CD8-positive, alpha-beta memory T cell (primary cell): ENCODE results near the gene ALDH3A1. TPM values are rescaled to one million over a fixed set of nuclear protein-coding genes. Genes with fewer than 3 reads are reported as not detected.

Source experiments
- CTCF ChIA-PET: fragments of 350-600 bp; sonication (Branson Sonifier 250); formaldehyde crosslinking; loops from one replicate; lab custom pipeline; 2021; ENCODE audit warnings: antibody characterized with exemption; lab: Charles Lee
- POLR2A ChIA-PET: fragments of 350-600 bp; sonication (Branson Sonifier 250); formaldehyde crosslinking; loops from one replicate; lab custom pipeline; 2021; ENCODE audit warnings: antibody characterized with exemption; lab: Charles Lee
- DNase-seq, 5 donors: peaks; one replicate each; pipeline versions ENCODE4 v3.0.0 to v3.0.0-alpha.2; 2020 to 2022; ENCODE audit warnings: mixed read lengths in 1 of 5
- H3K27ac ChIP-seq: one replicate; pipeline ENCODE4 v1.7.0; 2013; ENCODE audit warnings: low read depth, mild to moderate bottlenecking, low read length, moderate library complexity
- H3K27me3 ChIP-seq: 2 replicates; pipeline ENCODE4 v1.7.0; 2013; ENCODE audit warnings: low read length, mild to moderate bottlenecking; ENCODE audit not compliant: insufficient read depth, poor library complexity, severe bottlenecking
- H3K36me3 ChIP-seq: 2 replicates; pipeline ENCODE4 v1.7.0; 2013; ENCODE audit warnings: mild to moderate bottlenecking, low read length, moderate library complexity; ENCODE audit not compliant: insufficient read depth
- H3K4me1 ChIP-seq: 2 replicates; pipeline ENCODE4 v1.7.0; 2013; ENCODE audit warnings: mild to moderate bottlenecking, low read length, moderate library complexity; ENCODE audit not compliant: insufficient read depth
- H3K4me3 ChIP-seq: 2 replicates; pipeline ENCODE4 v1.7.0; 2013; ENCODE audit warnings: mild to moderate bottlenecking, low read length
- H3K9me3 ChIP-seq: 2 replicates; pipeline ENCODE4 v1.7.0; 2013; ENCODE audit warnings: mild to moderate bottlenecking, low read length
- H3K27ac Mint-ChIP-seq, 8 donors: one replicate each; pipeline ENCODE4 v1.8.0; 2020 to 2021; ENCODE audit warnings: mixed read lengths in 8 of 8, mild to moderate bottlenecking in 6 of 8, inconsistent platforms in 3 of 8, moderate library complexity in 3 of 8
- H3K27me3 Mint-ChIP-seq, 2 donors: one replicate each; pipeline ENCODE4 v1.8.0; 2020 to 2021; ENCODE audit warnings: mixed read lengths in 2 of 2, mild to moderate bottlenecking in 1 of 2, moderate library complexity in 1 of 2
- H3K36me3 Mint-ChIP-seq, 3 donors: one replicate each; pipeline ENCODE4 v1.8.0; 2020 to 2021; ENCODE audit warnings: mixed read lengths in 3 of 3, inconsistent platforms in 1 of 3, mild to moderate bottlenecking in 1 of 3
- H3K4me1 Mint-ChIP-seq, 3 donors: one replicate each; pipeline ENCODE4 v1.8.0; 2020 to 2021; ENCODE audit warnings: mixed read lengths in 3 of 3, inconsistent platforms in 1 of 3, mild to moderate bottlenecking in 1 of 3
- H3K4me3 Mint-ChIP-seq, 7 donors: one replicate each; pipeline ENCODE4 v1.8.0; 2020 to 2021; ENCODE audit warnings: mixed read lengths in 7 of 7, mild to moderate bottlenecking in 6 of 7, moderate library complexity in 4 of 7, inconsistent platforms in 2 of 7
- H3K9me3 Mint-ChIP-seq, 5 donors: one replicate each; pipeline ENCODE4 v1.8.0; 2020 to 2022; ENCODE audit warnings: mixed read lengths in 5 of 5, mild to moderate bottlenecking in 3 of 5, moderate library complexity in 2 of 5, inconsistent platforms in 1 of 5
- polyA plus RNA-seq: library from polyadenylated mRNA; unstranded; fragments of 300-500 nt; fragmentation: Illumina TruSeq; gene quantifications from one replicate; pipeline ENCODE4 v1.2.3, GENCODE V29; 2021
- total RNA-seq, 2 experiments: library from RNA; stranded (reverse); gene quantifications; one replicate each; pipeline ENCODE4 v1.2.3, GENCODE V29; 2021

ALDH3A1 gene
- total and polyA plus RNA-seq, 3 experiments from 2014 or later, result 0.32 TPM; not detected in 2

GRCh38 chr17:19750020-19750572 lies 2.0 kb upstream of the ALDH3A1 start:
- no peak for DNase-seq
- H3K36me3 Mint-ChIP-seq, result peaks cover 0 to 3% (median 0%) of the 10 kb centered on the region in 3 donors
- H3K27ac Mint-ChIP-seq, result no peak overlapping the region
- peaks cover 14 to 41% of the 10 kb centered on the region in 2 donors for H3K27me3 Mint-ChIP-seq
- H3K9me3 Mint-ChIP-seq, result no peaks in the 10 kb centered on the region
- Histone ChIP-seq H3K4me3 (no peak overlapping the region), H3K27me3 (no peaks in the 10 kb centered on the region), H3K4me1 (peaks cover 3% of the 10 kb centered on the region), H3K27ac (no peak overlapping the region), H3K9me3 (no peaks in the 10 kb centered on the region), H3K36me3 (no peaks in the 10 kb centered on the region)
- H3K4me1 Mint-ChIP-seq, result peaks cover 0 to 4% (median 0%) of the 10 kb centered on the region in 3 donors
- POLR2A ChIA-PET, result interaction anchor here (0.7 kb wide), 1 partner anchor 95 kb away, joined by 6 read pairs; no protein-coding TSS in a partner anchor
- no peak overlapping the region for H3K4me3 Mint-ChIP-seq
- CTCF ChIA-PET, result no interaction called here

GRCh38 chr17:19748807-19749193 lies 702 bp upstream of the ALDH3A1 start:
- POLR2A ChIA-PET, result no interaction called here
- Mint-ChIP-seq H3K27ac (no peak overlapping the region), H3K36me3 (peaks cover 0 to 3% (median 0%) of the 10 kb centered on the region in 3 donors), H3K27me3 (peaks cover 11 to 33% of the 10 kb centered on the region in 2 donors), H3K4me1 (peaks cover 0 to 10% (median 0%) of the 10 kb centered on the region in 3 donors), H3K9me3 (no peaks in the 10 kb centered on the region), H3K4me3 (no peak overlapping the region)
- CTCF ChIA-PET, result no interaction called here
- no peak overlapping the region for H3K27ac ChIP-seq
- H3K4me3 ChIP-seq, result no peak overlapping the region
- H3K4me1 ChIP-seq, result peaks cover 4% of the 10 kb centered on the region
- no peak for DNase-seq
- H3K27me3 ChIP-seq, result no peaks in the 10 kb centered on the region
- H3K9me3 ChIP-seq, result no peaks in the 10 kb centered on the region
- H3K36me3 ChIP-seq, result no peaks in the 10 kb centered on the region

GRCh38 chr17:19747159-19747719 lies 859 bp downstream of the ALDH3A1 start:
- H3K4me1 Mint-ChIP-seq, result peaks cover 0 to 10% (median 0%) of the 10 kb centered on the region in 3 donors
- Histone ChIP-seq H3K27ac (no peak overlapping the region), H3K36me3 (no peaks in the 10 kb centered on the region), H3K4me3 (no peak overlapping the region), H3K27me3 (no peaks in the 10 kb centered on the region), H3K9me3 (no peaks in the 10 kb centered on the region), H3K4me1 (peaks cover 4% of the 10 kb centered on the region)
- no peak for DNase-seq
- H3K27me3 Mint-ChIP-seq, result peaks cover 8 to 22% of the 10 kb centered on the region in 2 donors
- H3K36me3 Mint-ChIP-seq, result peaks cover 0 to 3% (median 0%) of the 10 kb centered on the region in 3 donors
- H3K4me3 Mint-ChIP-seq, result peak overlapping the region in 1 of 7 donors; percentile 43
- ChIA-PET POLR2A (no interaction called here), CTCF (interaction anchor here (2.8 kb wide), 1 partner anchor 20 kb away, joined by 19 read pairs; no protein-coding TSS in a partner anchor)
- no peak overlapping the region for H3K27ac Mint-ChIP-seq
- no peaks in the 10 kb centered on the region for H3K9me3 Mint-ChIP-seq

GRCh38 chr17:19746517-19746916 lies 1.6 kb downstream of the ALDH3A1 start:
- CTCF ChIA-PET, result interaction anchor here (2.8 kb wide), 1 partner anchor 19 kb away, joined by 19 read pairs; no protein-coding TSS in a partner anchor

DNA sequence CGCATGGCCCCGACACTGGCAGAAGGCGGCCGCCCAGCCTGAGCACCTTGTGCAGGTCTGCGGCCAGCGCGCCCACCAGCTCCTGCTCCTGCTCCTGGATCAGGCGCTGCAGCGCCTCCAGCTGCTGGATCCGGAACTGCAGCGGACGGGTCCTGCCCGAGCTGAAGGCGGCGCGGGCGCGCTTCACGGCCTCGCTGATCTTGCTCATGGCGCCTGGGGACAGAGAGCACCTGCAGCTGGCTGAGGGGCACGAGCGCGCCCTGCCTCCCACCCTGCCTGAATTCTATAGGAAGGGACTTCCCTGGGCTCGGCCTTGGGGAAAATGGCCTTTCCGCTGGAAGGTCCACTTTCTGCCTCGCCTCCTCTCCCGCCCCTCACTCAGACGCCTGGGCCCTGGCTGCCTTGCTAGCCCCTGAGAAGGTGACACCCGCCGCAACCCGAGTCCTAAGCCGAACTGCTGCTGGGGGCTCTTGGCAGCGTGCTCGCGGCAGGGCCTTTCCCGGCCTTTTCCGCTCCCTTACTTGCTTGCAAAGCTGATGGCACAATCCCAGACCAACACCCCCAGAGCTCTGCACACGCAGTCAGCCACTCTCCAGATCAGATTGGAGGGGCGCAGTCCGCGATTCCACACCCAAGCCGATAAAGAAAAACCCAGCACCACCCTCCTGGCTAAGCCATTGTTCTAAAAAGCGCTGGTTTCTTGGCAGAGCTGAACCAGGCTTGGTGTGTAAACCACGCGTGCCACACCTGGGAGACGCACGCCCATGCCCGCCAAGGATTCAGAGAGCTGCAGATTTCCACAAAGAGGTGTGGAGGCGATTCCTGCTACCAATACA lies 3.0 kb downstream of the ALDH3A1 start:
- Histone ChIP-seq H3K4me3 (no peak overlapping the region), H3K9me3 (no peaks in the 10 kb centered on the region), H3K27ac (no peak overlapping the region), H3K4me1 (peaks cover 4% of the 10 kb centered on the region), H3K27me3 (no peaks in the 10 kb centered on the region), H3K36me3 (no peaks in the 10 kb centered on the region)
- Mint-ChIP-seq H3K4me3 (peak overlapping the region; percentile 20 to 74 (median 61)), H3K4me1 (peaks cover 0 to 10% (median 0%) of the 10 kb centered on the region in 3 donors), H3K27ac (peak overlapping the region in 1 of 8 donors; percentile 54), H3K9me3 (no peaks in the 10 kb centered on the region), H3K27me3 (peaks cover 4 to 12% of the 10 kb centered on the region in 2 donors), H3K36me3 (peaks cover 0 to 3% (median 0%) of the 10 kb centered on the region in 3 donors)
- ChIA-PET POLR2A (interaction anchor here (1.0 kb wide), 1 partner anchor 97 kb away, joined by 3 read pairs; no protein-coding TSS in a partner anchor), CTCF (interaction anchor here (0.8 to 2.8 kb wide), 15 partner anchors 10 to 382 kb away, joined by 3 to 19 read pairs (median 5); partner anchors contain the start of genes ALDH3A2 and B9D1)
- peak; percentile 70 to 84 (median 71) for DNase-seq

More at GRCh38 chr17:19746517-19746916, 1.6 kb downstream of the ALDH3A1 start:
- no peaks in the 10 kb centered on the region for H3K9me3 Mint-ChIP-seq
- H3K4me3 Mint-ChIP-seq, result peak overlapping the region in 3 of 7 donors; percentile 24 to 43 (median 37)
- Histone ChIP-seq H3K27me3 (no peaks in the 10 kb centered on the region), H3K9me3 (no peaks in the 10 kb centered on the region), H3K36me3 (no peaks in the 10 kb centered on the region), H3K4me1 (peaks cover 4% of the 10 kb centered on the region), H3K27ac (no peak overlapping the region), H3K4me3 (no peak overlapping the region)
- H3K27me3 Mint-ChIP-seq, result peaks cover 8 to 20% of the 10 kb centered on the region in 2 donors
- H3K27ac Mint-ChIP-seq, result peak overlapping the region in 1 of 8 donors; percentile 56
- POLR2A ChIA-PET, result no interaction called here
- H3K4me1 Mint-ChIP-seq, result peaks cover 0 to 10% (median 0%) of the 10 kb centered on the region in 3 donors
- DNase-seq, result no peak
- peaks cover 0 to 3% (median 0%) of the 10 kb centered on the region in 3 donors for H3K36me3 Mint-ChIP-seq

DNA sequence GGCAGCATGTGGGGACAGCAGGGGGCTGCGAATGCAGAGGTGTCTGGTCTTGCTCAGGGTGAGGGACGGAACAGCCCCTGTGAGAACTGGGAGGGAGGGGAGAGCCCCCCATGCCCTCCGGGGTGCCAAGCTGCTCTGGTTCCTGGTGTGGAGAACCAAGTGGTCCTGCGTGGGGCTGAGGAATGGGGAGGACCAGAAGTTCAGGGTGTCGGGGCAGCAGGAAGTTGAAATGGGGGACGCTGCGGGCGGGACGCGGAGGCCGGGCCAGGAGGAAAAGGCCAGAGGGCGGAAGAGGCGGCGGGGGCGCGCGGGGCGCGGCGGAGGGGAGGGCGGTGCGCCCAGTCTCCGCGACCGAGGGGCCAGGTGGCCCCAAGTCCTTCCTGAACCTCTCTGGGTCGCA lies 3.6 kb downstream of the ALDH3A1 start:
- Histone ChIP-seq H3K27ac (no peak overlapping the region), H3K9me3 (no peaks in the 10 kb centered on the region), H3K4me3 (no peak overlapping the region), H3K36me3 (no peaks in the 10 kb centered on the region), H3K4me1 (peaks cover 4% of the 10 kb centered on the region), H3K27me3 (no peaks in the 10 kb centered on the region)
- ChIA-PET POLR2A (interaction anchor here (1.0 kb wide), 1 partner anchor 97 kb away, joined by 3 read pairs; no protein-coding TSS in a partner anchor), CTCF (interaction anchor here (0.9 to 2.8 kb wide), 13 partner anchors 9 to 381 kb away, joined by 3 to 19 read pairs (median 5); partner anchors contain the start of genes ALDH3A2 and B9D1)
- Mint-ChIP-seq H3K4me1 (peaks cover 0 to 10% (median 0%) of the 10 kb centered on the region in 3 donors), H3K9me3 (no peaks in the 10 kb centered on the region), H3K4me3 (peak overlapping the region; percentile 58 to 88 (median 78)), H3K36me3 (peaks cover 0 to 3% (median 0%) of the 10 kb centered on the region in 3 donors), H3K27me3 (peaks cover 4 to 12% of the 10 kb centered on the region in 2 donors), H3K27ac (no peak overlapping the region)
- DNase-seq, result no peak

DNA sequence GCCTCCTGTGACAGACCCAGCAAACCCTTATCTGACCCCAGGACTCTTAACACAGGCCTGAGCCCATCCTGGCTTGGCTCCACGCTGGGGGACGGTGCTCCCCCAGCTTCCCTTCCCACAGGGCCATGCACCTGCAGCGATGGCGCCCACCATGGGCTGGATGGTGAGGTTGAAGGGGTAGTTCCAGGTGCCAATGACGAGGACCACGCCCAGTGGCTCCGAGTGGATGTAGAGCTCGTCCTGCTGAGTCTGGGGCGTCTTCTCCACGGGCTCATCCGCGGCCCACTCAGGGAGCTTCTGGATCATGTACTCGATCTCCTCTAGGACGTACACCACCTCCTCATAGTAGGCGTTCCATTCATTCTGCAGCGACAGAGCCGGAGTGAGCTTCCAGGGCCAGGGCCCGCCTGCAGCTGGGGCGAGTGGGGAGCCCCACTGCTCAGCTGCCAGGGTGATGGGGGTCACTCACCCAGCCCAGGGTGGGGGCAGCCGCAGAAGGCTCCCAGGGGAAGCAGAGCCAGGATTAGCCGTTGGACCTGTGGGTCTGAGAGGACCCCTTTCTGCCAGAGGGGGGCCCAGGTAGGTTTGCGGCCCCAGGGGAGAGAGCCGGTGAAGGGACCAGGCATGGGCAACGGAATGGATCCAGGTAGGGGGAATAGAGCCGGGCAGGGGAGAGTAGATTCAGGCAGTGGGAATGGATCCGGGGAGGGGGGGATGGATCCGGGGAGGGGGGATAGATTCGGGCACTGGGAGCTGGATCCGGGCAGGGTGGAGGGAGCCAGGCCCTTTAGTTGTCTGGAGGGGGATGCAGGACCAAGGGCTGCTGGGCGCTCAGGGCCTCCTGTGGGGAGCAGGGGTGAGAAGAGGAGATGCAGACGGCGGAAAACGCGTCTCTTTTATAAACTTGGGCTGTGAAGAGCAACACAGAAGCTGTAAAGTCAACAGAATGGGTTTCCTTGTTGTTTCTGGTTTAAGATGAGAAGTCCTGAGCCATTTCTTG lies 4.7 kb downstream of the ALDH3A1 start:
- Mint-ChIP-seq H3K4me1 (peaks cover 0 to 10% (median 0%) of the 10 kb centered on the region in 3 donors), H3K9me3 (no peaks in the 10 kb centered on the region), H3K27me3 (peaks cover 2 to 6% of the 10 kb centered on the region in 2 donors), H3K4me3 (peak overlapping the region in 6 of 7 donors; percentile 37 to 79 (median 66)), H3K27ac (peak overlapping the region in 1 of 8 donors; percentile 94), H3K36me3 (no peaks in the 10 kb centered on the region)
- H3K4me1 ChIP-seq, result peaks cover 4% of the 10 kb centered on the region
- CTCF ChIA-PET, result interaction anchor here (0.7 to 2.2 kb wide), 4 partner anchors 10 to 46 kb away, joined by 3 to 6 read pairs (median 4); no protein-coding TSS in a partner anchor
- no peaks in the 10 kb centered on the region for H3K9me3 ChIP-seq
- H3K27me3 ChIP-seq, result no peaks in the 10 kb centered on the region
- H3K4me3 ChIP-seq, result no peak overlapping the region
- H3K36me3 ChIP-seq, result no peaks in the 10 kb centered on the region
- DNase-seq, result peak in 1 of 5 donors; percentile 25
- no peak overlapping the region for H3K27ac ChIP-seq
- POLR2A ChIA-PET, result no interaction called here
